Loucy (cell line): ENCODE results near the gene ABCC3.

ENCODE experiments used
- H2AFZ ChIP-seq: fragments of 200-600 bp; sonication (generic); 2 replicates; pipeline ENCODE4 v1.6.0; 2016; ENCODE audit warnings: antibody characterized with exemption, mild to moderate bottlenecking, low read length, moderate library complexity
- H3F3A ChIP-seq: fragments of 200-600 bp; 2 replicates; pipeline ENCODE4 v1.6.0; 2016; ENCODE audit warnings: antibody characterized with exemption, low read depth, mild to moderate bottlenecking
- H3K27me3 ChIP-seq: fragments of 200-600 bp; sonication (generic); 2 replicates; pipeline ENCODE4 v1.6.1; 2014; ENCODE audit warnings: low read length, mild to moderate bottlenecking; ENCODE audit not compliant: insufficient read depth, poor library complexity, severe bottlenecking
- H3K36me3 ChIP-seq: fragments of 200-600 bp; sonication (generic); 2 replicates; pipeline ENCODE4 v1.6.1; 2016; ENCODE audit warnings: low read length; ENCODE audit not compliant: insufficient read depth
- H3K4me1 ChIP-seq: fragments of 200-600 bp; sonication (generic); 2 replicates; pipeline ENCODE4 v1.5.1; 2014; ENCODE audit warnings: low read length, mild to moderate bottlenecking; ENCODE audit not compliant: insufficient read depth, poor library complexity, severe bottlenecking
- H3K4me2 ChIP-seq: fragments of 200-600 bp; sonication (generic); 2 replicates; pipeline ENCODE4 v1.6.0; 2014; ENCODE audit warnings: antibody characterized with exemption, low read length, low read depth, mild to moderate bottlenecking; ENCODE audit not compliant: poor library complexity, severe bottlenecking
- H3K4me3 ChIP-seq: fragments of 200-600 bp; sonication (generic); 2 replicates; pipeline ENCODE4 v1.5.1; 2014; ENCODE audit warnings: low read length, mild to moderate bottlenecking, mixed read lengths; ENCODE audit not compliant: poor library complexity, severe bottlenecking
- H3K79me2 ChIP-seq: fragments of 200-600 bp; sonication (generic); 2 replicates; pipeline ENCODE4 v1.6.1; 2014; ENCODE audit warnings: low read length; ENCODE audit not compliant: insufficient read depth
- H3K9ac ChIP-seq: fragments of 200-600 bp; sonication (generic); 2 replicates; pipeline ENCODE4 v1.6.0; 2014; ENCODE audit warnings: mild to moderate bottlenecking, low read depth, low read length, moderate library complexity; ENCODE audit not compliant: poor library complexity, severe bottlenecking
- H3K9me2 ChIP-seq: fragments of 200-600 bp; sonication (generic); replicated peaks from 2 replicates; pipeline ENCODE4 v1.6.1; 2016; ENCODE audit warnings: low read depth, low read length, mixed read lengths
- H3K9me3 ChIP-seq: fragments of 200-600 bp; sonication (generic); 2 replicates; pipeline ENCODE4 v1.6.1; 2014; ENCODE audit warnings: mild to moderate bottlenecking, antibody characterized with exemption, low read length, low read depth; ENCODE audit not compliant: insufficient read depth
- H4K20me1 ChIP-seq: fragments of 200-600 bp; sonication (generic); 2 replicates; pipeline ENCODE4 v1.6.0; 2014; ENCODE audit warnings: antibody characterized with exemption, low read length, mild to moderate bottlenecking; ENCODE audit not compliant: insufficient read depth, poor library complexity, severe bottlenecking
- CTCF ChIP-seq: fragments of 200-600 bp; sonication (generic); conservative IDR thresholded peaks from 2 replicates; pipeline ENCODE4 v1.5.1; 2014; ENCODE audit warnings: mild to moderate bottlenecking, antibody characterized with exemption, low read length
- EZH2phosphoT487 ChIP-seq: fragments of 200-600 bp; IDR thresholded peaks from 2 replicates; pipeline ENCODE4 v1.6.1; 2018; ENCODE audit warnings: antibody characterized with exemption, mild to moderate bottlenecking, moderate library complexity, borderline replicate concordance

Gene ABCC3

GRCh38 chr17:50668838-50669581 lies 34.3 kb downstream of the ABCC3 start:
- no peaks in the 10 kb centered on the region for H3K36me3 ChIP-seq
- no peak for TF ChIP-seq CTCF
- no peak for TF ChIP-seq EZH2phosphoT487
- no peak overlapping the region for H3K9ac ChIP-seq
- no peaks in the 10 kb centered on the region for H3K79me2 ChIP-seq
- no peak overlapping the region for H3K4me2 ChIP-seq
- no peaks in the 10 kb centered on the region for H3F3A ChIP-seq
- H3K27me3 ChIP-seq: no peaks in the 10 kb centered on the region
- no peaks in the 10 kb centered on the region for H3K9me2 ChIP-seq
- no peak overlapping the region for H3K4me3 ChIP-seq
- peaks cover 2% of the 10 kb centered on the region for H3K4me1 ChIP-seq
- H2AFZ ChIP-seq: no peak overlapping the region
- H4K20me1 ChIP-seq: no peaks in the 10 kb centered on the region
- H3K9me3 ChIP-seq: no peaks in the 10 kb centered on the region

- H3K9me3 ChIP-seq: no peaks in the 10 kb centered on the region
- H3K27me3 ChIP-seq: no peaks in the 10 kb centered on the region
- no peak overlapping the region for H3K4me2 ChIP-seq
- H4K20me1 ChIP-seq: no peaks in the 10 kb centered on the region
- no peaks in the 10 kb centered on the region for H3F3A ChIP-seq
- TF ChIP-seq CTCF: no peak
- no peaks in the 10 kb centered on the region for H3K9me2 ChIP-seq
- no peaks in the 10 kb centered on the region for H3K4me1 ChIP-seq
- no peak overlapping the region for H2AFZ ChIP-seq
- H3K79me2 ChIP-seq: no peaks in the 10 kb centered on the region
- H3K36me3 ChIP-seq: no peaks in the 10 kb centered on the region
- no peak overlapping the region for H3K4me3 ChIP-seq
- no peak overlapping the region for H3K9ac ChIP-seq
Observed at GRCh38 chr17:50672071-50672470, 37.4 kb downstream of the ABCC3 start.

GRCh38 chr17:50672831-50673551 lies 38.3 kb downstream of the ABCC3 start:
- no peak overlapping the region for H3K4me3 ChIP-seq
- no peaks in the 10 kb centered on the region for H3K79me2 ChIP-seq
- TF ChIP-seq CTCF (no peak), EZH2phosphoT487 (no peak)
- no peaks in the 10 kb centered on the region for H3K9me2 ChIP-seq
- no peak overlapping the region for H3K4me2 ChIP-seq
- H2AFZ ChIP-seq: no peak overlapping the region
- no peaks in the 10 kb centered on the region for H3K27me3 ChIP-seq
- H3K4me1 ChIP-seq: no peaks in the 10 kb centered on the region
- no peaks in the 10 kb centered on the region for H4K20me1 ChIP-seq
- no peaks in the 10 kb centered on the region for H3K9me3 ChIP-seq
- H3K36me3 ChIP-seq: no peaks in the 10 kb centered on the region
- no peak overlapping the region for H3K9ac ChIP-seq
- no peaks in the 10 kb centered on the region for H3F3A ChIP-seq
